Tibial artery (tissue), 4 donors: Measurements from ENCODE around the gene GALK2.

Experiments
- DNase-seq, 2 donors: peaks; one replicate each; pipeline ENCODE4 v3.0.0-alpha.2; 2019
- H3K27ac ChIP-seq, 2 donors: fragments of 200-600 bp; sonication (generic) in 1 of 2; 1 replicate in 1 of 2; 2 replicates in 1 of 2; pipeline ENCODE4 v1.5.1; 2018 to 2019; ENCODE audit warnings: mild to moderate bottlenecking in 1 of 2
- H3K27me3 ChIP-seq, 2 donors: fragments of 200-600 bp; sonication (generic) in 1 of 2; one replicate each; pipeline versions ENCODE4 v1.5.1 to v1.6.0; 2016 to 2019
- H3K36me3 ChIP-seq, 3 donors: fragments of 200-600 bp; sonication (generic) in 2 of 3; one replicate each; pipeline ENCODE4 v1.5.1; 2016 to 2019; ENCODE audit warnings: mild to moderate bottlenecking in 2 of 3
- H3K4me1 ChIP-seq, 4 donors: fragments of 200-600 bp; sonication (generic) in 2 of 4; 1 replicate in 3 of 4; 2 replicates in 1 of 4; pipeline ENCODE4 v1.5.1; 2016 to 2019
- H3K4me3 ChIP-seq, 2 donors: fragments of 200-600 bp; sonication (generic) in 1 of 2; 1 replicate in 1 of 2; 2 replicates in 1 of 2; pipeline ENCODE4 v1.5.1; 2018 to 2019; ENCODE audit warnings: mild to moderate bottlenecking in 2 of 2
- H3K9me3 ChIP-seq, 3 donors: fragments of 200-600 bp; sonication (generic) in 1 of 3; one replicate each; pipeline ENCODE4 v1.5.1; 2016 to 2019
- CTCF ChIP-seq, 2 experiments: fragments of 200-600 bp in 1 of 2; fragments of 450-650 bp in 1 of 2; IDR thresholded peaks; one replicate each; pipeline ENCODE4 v1.5.1; 2017 to 2019; ENCODE audit warnings: antibody characterized with exemption in 2 of 2, mild to moderate bottlenecking in 1 of 2, moderate library complexity in 1 of 2
- intact Hi-C: fragments of 100-400 bp; cut with DNase I; formaldehyde crosslinking; loops from one replicate; pipeline ENCODE4 v1.15.0; 2023; ENCODE audit warnings: low total_unique reads

GALK2 gene

DNA sequence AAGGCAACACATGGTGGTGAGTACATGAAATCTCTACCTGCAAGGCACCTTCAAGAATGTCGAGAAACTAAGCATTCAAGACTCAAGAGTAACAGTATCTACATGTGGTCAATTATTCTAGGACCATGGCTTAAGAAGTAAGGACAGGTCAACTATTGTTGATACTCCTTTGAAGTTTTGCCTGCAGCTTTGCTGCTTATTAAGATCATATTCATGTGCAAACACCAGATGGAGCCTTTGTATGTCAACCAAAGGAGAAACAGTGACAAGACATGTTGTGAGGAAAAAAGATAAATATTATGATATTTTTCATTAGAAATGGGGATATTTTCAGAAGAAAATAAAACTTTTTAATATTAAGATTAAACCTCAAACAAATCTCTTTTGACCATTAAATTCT, 200.7 kb downstream of the GALK2 start:
- intact Hi-C loops: no loop called here
- no peak overlapping the region for H3K4me3 ChIP-seq
- no peak for DNase-seq
- no peaks in the 10 kb centered on the region for H3K36me3 ChIP-seq
- H3K4me1 ChIP-seq: no peaks in the 10 kb centered on the region
- no peaks in the 10 kb centered on the region for H3K27me3 ChIP-seq
- no peak overlapping the region for H3K27ac ChIP-seq
- peaks cover 0 to 8% (median 0%) of the 10 kb centered on the region in 3 donors for H3K9me3 ChIP-seq
- no peak for TF ChIP-seq CTCF (IDR thresholded peaks at IDR 0.05)

- Histone ChIP-seq H3K27ac (no peak overlapping the region), H3K36me3 (no peaks in the 10 kb centered on the region), H3K4me1 (no peaks in the 10 kb centered on the region), H3K9me3 (no peaks in the 10 kb centered on the region), H3K27me3 (no peaks in the 10 kb centered on the region), H3K4me3 (no peak overlapping the region)
- intact Hi-C loops: no loop called here
- no peak for TF ChIP-seq CTCF (IDR thresholded peaks at IDR 0.05)
- DNase-seq: no peak
These were observed 202.3 kb downstream of the GALK2 start for GRCh38 chr15:49372366-49372765.

DNA sequence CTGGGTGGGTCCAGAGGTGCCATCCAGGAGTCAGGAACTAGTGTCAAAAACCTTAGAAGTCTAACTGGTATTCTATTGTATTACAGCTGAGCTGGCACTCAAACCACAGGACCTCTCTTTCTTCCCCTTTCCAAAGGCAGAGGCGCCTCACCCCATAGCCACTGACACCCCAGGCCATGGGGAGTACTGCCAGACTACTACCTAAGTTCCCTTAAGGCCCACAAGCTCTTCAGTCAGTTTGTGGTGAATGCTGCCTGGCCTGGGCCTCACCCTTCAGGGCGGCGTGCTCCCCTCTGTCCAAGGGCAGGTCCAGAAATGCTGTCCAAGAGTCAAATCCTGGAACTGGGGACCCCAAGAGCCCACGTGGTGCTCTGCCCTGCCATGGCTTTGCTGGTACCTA, 209.9 kb downstream of the GALK2 start:
- Histone ChIP-seq H3K27ac (no peak overlapping the region), H3K27me3 (no peaks in the 10 kb centered on the region), H3K4me3 (no peak overlapping the region), H3K9me3 (no peaks in the 10 kb centered on the region), H3K36me3 (no peaks in the 10 kb centered on the region), H3K4me1 (no peaks in the 10 kb centered on the region)
- DNase-seq: no peak
- intact Hi-C loops: no loop called here
- no peak for TF ChIP-seq CTCF (IDR thresholded peaks at IDR 0.05)

DNA sequence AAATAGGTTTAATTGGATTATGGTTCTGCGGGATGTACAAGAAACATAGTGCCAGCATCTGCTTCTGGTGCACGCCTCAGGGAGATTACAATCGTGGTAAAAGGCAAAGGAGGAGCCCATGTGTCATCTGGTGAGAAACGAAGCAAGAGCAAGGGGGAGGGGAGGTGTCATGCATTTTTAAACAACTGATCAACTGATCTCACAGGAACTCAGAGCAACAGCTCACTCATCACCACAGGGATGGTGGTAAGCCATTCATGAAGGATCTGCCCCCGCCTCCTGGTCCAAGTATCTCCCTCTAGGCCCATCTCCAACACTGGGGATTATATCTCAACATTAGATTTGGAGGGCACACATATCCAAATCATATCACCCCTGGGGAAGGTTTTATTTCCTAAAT, 210.9 kb downstream of the GALK2 start:
- Histone ChIP-seq H3K4me3 (no peak overlapping the region), H3K27me3 (no peaks in the 10 kb centered on the region), H3K4me1 (no peaks in the 10 kb centered on the region), H3K9me3 (no peaks in the 10 kb centered on the region), H3K27ac (no peak overlapping the region), H3K36me3 (no peaks in the 10 kb centered on the region)
- intact Hi-C loops: no loop called here
- no peak for DNase-seq
- TF ChIP-seq CTCF (IDR thresholded peaks at IDR 0.05): no peak
